ENCODE data around the gene CHMP4B.
"Not testable (repeated sequence)": the region's sequence is repeated elsewhere in the genome, so short reads cannot be mapped to it uniquely, and the experiment has no call there.

The CHMP4B gene

GRCh38 chr20:33790566-33790965, 20.6 kb upstream of the CHMP4B start:
- peak overlapping the region; percentile 86 for H3K27ac ChIP-seq
- TF ChIP-seq ZFX (IDR thresholded peaks at IDR 0.05) = no peak
- TF ChIP-seq, protein P1, sequence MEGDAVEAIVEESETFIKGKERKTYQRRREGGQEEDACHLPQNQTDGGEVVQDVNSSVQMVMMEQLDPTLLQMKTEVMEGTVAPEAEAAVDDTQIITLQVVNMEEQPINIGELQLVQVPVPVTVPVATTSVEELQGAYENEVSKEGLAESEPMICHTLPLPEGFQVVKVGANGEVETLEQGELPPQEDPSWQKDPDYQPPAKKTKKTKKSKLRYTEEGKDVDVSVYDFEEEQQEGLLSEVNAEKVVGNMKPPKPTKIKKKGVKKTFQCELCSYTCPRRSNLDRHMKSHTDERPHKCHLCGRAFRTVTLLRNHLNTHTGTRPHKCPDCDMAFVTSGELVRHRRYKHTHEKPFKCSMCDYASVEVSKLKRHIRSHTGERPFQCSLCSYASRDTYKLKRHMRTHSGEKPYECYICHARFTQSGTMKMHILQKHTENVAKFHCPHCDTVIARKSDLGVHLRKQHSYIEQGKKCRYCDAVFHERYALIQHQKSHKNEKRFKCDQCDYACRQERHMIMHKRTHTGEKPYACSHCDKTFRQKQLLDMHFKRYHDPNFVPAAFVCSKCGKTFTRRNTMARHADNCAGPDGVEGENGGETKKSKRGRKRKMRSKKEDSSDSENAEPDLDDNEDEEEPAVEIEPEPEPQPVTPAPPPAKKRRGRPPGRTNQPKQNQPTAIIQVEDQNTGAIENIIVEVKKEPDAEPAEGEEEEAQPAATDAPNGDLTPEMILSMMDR (conservative IDR thresholded peaks at IDR 0.05) = no peak

DNA sequence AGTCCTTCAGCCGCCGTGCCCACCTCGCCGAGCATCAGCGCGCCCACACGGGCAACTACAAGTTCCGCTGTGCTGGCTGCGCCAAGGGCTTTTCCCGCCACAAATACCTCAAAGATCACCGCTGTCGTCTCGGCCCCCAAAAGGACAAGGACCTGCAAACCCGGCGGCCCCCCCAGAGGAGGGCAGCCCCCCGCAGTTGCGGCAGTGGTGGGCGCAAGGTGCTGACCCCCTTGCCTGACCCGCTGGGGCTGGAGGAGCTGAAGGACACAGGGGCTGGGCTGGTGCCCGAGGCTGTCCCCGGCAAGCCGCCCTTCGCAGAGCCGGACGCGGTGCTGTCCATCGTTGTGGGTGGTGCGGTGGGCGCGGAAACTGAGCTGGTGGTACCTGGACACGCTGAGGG, 20.1 kb upstream of the CHMP4B start:
- H3K27ac ChIP-seq = peak overlapping the region; percentile 86
- no peak for TF ChIP-seq ZFX (IDR thresholded peaks at IDR 0.05)
- TF ChIP-seq, protein P1 (conservative IDR thresholded peaks at IDR 0.05) = no peak

- no peak overlapping the region for H3K27ac ChIP-seq
- TF ChIP-seq, protein P1 (conservative IDR thresholded peaks at IDR 0.05) = no peak
- no peak for TF ChIP-seq ZFX (IDR thresholded peaks at IDR 0.05)
Measured at GRCh38 chr20:33791540-33791939, 19.6 kb upstream of the CHMP4B start.

DNA sequence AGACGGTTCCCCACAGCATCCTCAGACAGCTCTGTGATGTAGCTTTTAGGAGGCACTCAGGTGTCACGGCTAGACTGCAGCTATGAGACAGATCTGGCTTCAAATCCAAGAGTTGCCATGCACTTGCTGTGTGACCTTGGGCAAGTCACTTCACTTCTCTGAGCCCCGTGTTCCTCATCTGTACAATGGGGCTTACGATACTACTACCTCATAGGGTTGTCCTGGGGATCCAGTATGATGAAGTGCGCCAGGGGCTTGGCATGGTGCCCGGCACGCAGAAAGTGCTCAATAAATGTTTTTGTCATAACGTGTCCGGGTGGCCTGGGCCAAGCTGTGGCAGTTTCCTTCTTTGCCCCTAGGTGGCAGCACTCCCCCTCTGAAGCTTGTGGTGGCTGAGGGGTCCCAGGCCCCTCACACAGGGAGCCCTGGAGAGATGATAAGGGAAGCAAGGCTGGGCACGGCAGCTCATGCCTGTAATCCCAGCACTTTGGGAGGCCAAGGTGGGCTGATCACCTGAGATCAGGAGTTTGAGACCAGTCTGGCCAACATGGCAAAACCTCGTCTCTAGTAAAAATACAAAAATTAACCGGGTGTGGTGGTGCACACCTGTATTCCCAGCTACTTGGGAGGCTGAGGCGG, 19.1 kb upstream of the CHMP4B start:
- no peak overlapping the region for H3K27ac ChIP-seq

GRCh38 chr20:33792598-33792989, 18.6 kb upstream of the CHMP4B start:
- H3K27ac ChIP-seq = not testable (repeated sequence)

More for the DNA sequence above, 19.1 kb upstream of the CHMP4B start:
- no peak for TF ChIP-seq ZFX (IDR thresholded peaks at IDR 0.05)
- TF ChIP-seq, protein P1 (conservative IDR thresholded peaks at IDR 0.05) = peak; percentile 94

DNA sequence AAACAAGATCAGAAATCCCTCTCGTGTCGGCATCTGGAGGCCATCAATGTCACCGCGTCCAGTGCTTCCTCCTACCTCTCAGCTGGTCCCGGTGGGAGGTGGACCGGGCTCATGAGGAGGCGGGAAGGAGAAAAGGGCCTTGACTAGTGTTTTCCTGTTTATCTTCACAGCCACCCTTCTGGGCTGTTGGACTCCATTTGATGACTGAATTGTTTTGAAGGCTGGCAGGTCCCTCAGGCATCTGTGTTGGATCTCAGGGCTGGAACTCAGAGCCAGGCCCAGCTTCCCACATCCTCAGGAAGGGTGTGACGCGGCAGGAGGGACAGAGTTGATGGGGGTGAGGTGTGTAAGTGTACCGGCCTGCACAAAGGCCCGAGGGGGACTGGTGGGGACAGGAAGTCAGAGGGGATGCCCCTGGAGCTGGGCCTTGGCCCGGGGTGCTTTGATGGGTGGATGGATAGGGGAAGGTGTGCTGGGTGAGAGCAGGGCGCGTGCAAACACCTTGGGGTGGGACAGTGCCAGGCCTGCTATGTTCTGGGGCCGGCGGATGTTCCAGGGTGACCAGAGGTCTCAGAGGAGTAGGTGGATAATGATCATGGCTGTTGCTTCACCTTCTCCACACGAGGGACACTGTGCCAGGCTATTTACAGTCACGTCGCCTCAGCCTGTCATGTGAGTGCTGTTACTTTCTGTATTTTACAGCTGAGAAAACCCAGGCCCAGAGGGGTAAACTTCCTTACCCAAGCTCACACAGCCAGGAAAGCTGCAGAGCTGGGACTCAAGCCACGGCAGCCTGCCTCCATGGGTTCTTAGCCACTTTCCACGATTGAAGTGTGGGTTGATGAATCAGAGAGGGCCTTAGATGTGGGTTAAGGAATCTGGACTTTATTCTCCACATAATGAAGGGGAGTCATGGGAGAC, 17.9 kb upstream of the CHMP4B start:
- TF ChIP-seq, protein P1 (conservative IDR thresholded peaks at IDR 0.05) = no peak
- no peak for TF ChIP-seq ZFX (IDR thresholded peaks at IDR 0.05)
- H3K27ac ChIP-seq = no peak overlapping the region

DNA sequence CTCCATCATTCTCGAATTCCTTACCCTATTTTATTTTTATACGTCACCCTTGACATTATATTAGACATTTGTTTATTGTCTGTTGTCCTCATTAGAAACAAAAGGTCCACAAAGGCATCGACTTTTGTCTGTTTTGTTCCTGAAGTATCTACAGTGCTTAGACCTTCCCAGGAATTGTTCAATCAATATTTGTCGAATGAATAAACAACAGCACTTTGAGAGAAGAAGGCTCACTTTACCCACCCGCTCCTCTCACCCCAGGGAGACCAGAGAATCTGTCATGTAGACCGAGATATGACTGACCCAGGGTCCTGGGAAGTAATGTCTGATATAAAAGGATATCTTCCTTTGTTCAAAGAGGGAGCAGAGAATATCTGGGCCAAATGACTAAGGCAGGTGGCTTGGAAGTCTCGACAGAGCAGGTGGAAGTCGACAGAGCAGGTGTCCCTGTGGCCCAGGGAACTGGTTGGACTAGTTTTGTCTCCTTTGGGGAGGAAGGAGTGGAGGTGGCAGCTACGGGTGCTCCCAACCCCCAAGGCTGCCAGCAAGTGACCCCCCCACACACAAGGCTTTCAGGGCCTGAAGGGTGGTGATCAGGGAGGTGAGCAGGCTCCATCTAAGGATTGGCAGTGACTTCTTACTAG, 14.8 kb upstream of the CHMP4B start:
- H3K27ac ChIP-seq = peak overlapping the region; percentile 52
- TF ChIP-seq, protein P1 (conservative IDR thresholded peaks at IDR 0.05) = no peak
- TF ChIP-seq ZFX (IDR thresholded peaks at IDR 0.05) = no peak; the same call in 1 of the 2 replicates
